Measurements from ENCODE around the gene FGB. TPM values are rescaled to one million over a fixed set of nuclear protein-coding genes. Genes with fewer than 3 reads are reported as not detected.

Gene FGB
- total and polyA plus RNA-seq, 9 of the 15 experiments (the other 6 are each of a cell fraction or from before 2014, with no cell fraction given) = 0.07 to 1.9 (median 0.13) TPM; not detected in 6

GRCh38 chr4:154583677-154584076 lies 20.9 kb downstream of the FGB start:
- H3K9me3 ChIP-seq (replicated peaks; ENCODE audit: control insufficient read depth, insufficient read depth, low read depth, low read length) = no peaks in the 10 kb centered on the region
- H2AFZ ChIP-seq (ENCODE audit: low read depth, low read length) = no peak overlapping the region
- FAIRE-seq (no peak), ATAC-seq (no peak), DNase-seq (ENCODE audit: extremely low read depth in 1 of 4, low spot score in 3 of 4) (no peak)
- H3K9ac ChIP-seq (ENCODE audit: insufficient read depth in 1 of 2, low read depth in 2 of 2, low read length in 2 of 2) = no peak overlapping the region
- H3K4me1 ChIP-seq (replicated peaks in 1 of 2; ENCODE audit: control insufficient read depth in 2 of 2, insufficient read depth in 2 of 2, low read length in 2 of 2) = no peaks in the 10 kb centered on the region; a peak in 1 of 5 replicates
- H3K4me2 ChIP-seq (ENCODE audit: insufficient read depth, low read length) = no peak overlapping the region
- H3K27me3 ChIP-seq (ENCODE audit: control insufficient read depth in 2 of 2, insufficient read depth in 2 of 2, low read length in 2 of 2) = no peaks in the 10 kb centered on the region
- ChIA-PET POLR2A (interaction anchor here (0.6 kb wide), 1 partner anchor 14 kb away, joined by 4 read pairs; no protein-coding TSS in a partner anchor), CTCF (ENCODE audit: low intra/inter-chr PET ratio) (no interaction called here)
- H3K27ac ChIP-seq (ENCODE audit: extremely low read depth, low read depth, low read length) = no peak overlapping the region
- H4K20me1 ChIP-seq (replicated peaks; ENCODE audit: control insufficient read depth, insufficient read depth, low read length) = no peaks in the 10 kb centered on the region
- no peak overlapping the region for H3K4me3 ChIP-seq
- H3K9me1 ChIP-seq (ENCODE audit: control insufficient read depth, insufficient read depth, low read length) = no peaks in the 10 kb centered on the region
- in situ Hi-C loops (cut with MboI) = no loop called here
- H3K79me2 ChIP-seq (ENCODE audit: control insufficient read depth, insufficient read depth, low read length) = no peaks in the 10 kb centered on the region
- no peak for TF ChIP-seq HEY1 (CRISPR knock-in tag; IDR thresholded peaks at IDR 0.05; ENCODE audit: borderline replicate concordance)
- TF ChIP-seq PKNOX1 (IDR thresholded peaks at IDR 0.05) = no peak
- no peak for TF ChIP-seq RHOXF2B (CRISPR knock-in tag; conservative IDR thresholded peaks at IDR 0.05)
- no peak for TF ChIP-seq CBX2 (IDR thresholded peaks at IDR 0.05; ENCODE audit: insufficient read depth, low read length, poor library complexity, severe bottlenecking)
- no peak for TF ChIP-seq FOXJ3 (CRISPR knock-in tag; IDR thresholded peaks at IDR 0.05)
- TF ChIP-seq SMAD1 (IDR thresholded peaks at IDR 0.05; ENCODE audit: low read depth, low read length, partially characterized antibody) = no peak
- TF ChIP-seq PRMT5 (CRISPR knock-in tag; IDR thresholded peaks at IDR 0.05) = no peak
- no peak for TF ChIP-seq BHLHE40 (IDR thresholded peaks at IDR 0.05; ENCODE audit: low read length)
- no peak for TF ChIP-seq FOS (IDR thresholded peaks at IDR 0.05; ENCODE audit: extremely low read depth, insufficient read length)
- no peak for TF ChIP-seq NELFE (IDR thresholded peaks at IDR 0.05; ENCODE audit: insufficient read depth, insufficient read length)
- no peak for TF ChIP-seq NCOA1 (IDR thresholded peaks at IDR 0.05; ENCODE audit: low read depth)
- no peaks in the 10 kb centered on the region for H3K36me3 ChIP-seq (ENCODE audit: control insufficient read depth, insufficient read depth, low read length)
- intact Hi-C loops (cut with micrococcal nuclease) = no loop called here
- no TSS peak for BruUV-seq (replicated peaks)

Measured in K562 (cell line).